Measurements from ENCODE around the gene SYT2.
"Not testable (repeated sequence)": the region's sequence is repeated elsewhere in the genome, so short reads cannot be mapped to it uniquely, and the experiment has no call there.

The SYT2 gene

GRCh38 chr1:202590975-202591411 lies 119.3 kb downstream of the SYT2 start:
- no peak for DNase-seq (ENCODE audit: low read depth in 2 of 2)

GRCh38 chr1:202590126-202590525 lies 120.1 kb downstream of the SYT2 start:
- DNase-seq (ENCODE audit: low read depth in 2 of 2): no peak

- peak; percentile 83 to 86 for DNase-seq (ENCODE audit: low read depth in 2 of 2)
These were observed 120.9 kb downstream of the SYT2 start for GRCh38 chr1:202589190-202589930.

GRCh38 chr1:202588503-202589189 lies 121.6 kb downstream of the SYT2 start:
- DNase-seq (ENCODE audit: low read depth in 2 of 2): no peak

GRCh38 chr1:202587859-202588485 lies 122.3 kb downstream of the SYT2 start:
- DNase-seq (ENCODE audit: low read depth in 2 of 2): no peak

- DNase-seq (ENCODE audit: low read depth in 2 of 2): no peak
These were observed 123.4 kb downstream of the SYT2 start for GRCh38 chr1:202586871-202587270.

- no peak for DNase-seq (ENCODE audit: low read depth in 2 of 2)
These were observed 124.0 kb downstream of the SYT2 start for GRCh38 chr1:202586018-202586821.

GRCh38 chr1:202585590-202585933 lies 124.7 kb downstream of the SYT2 start:
- DNase-seq (ENCODE audit: low read depth in 2 of 2): no peak

- no peak for DNase-seq (ENCODE audit: low read depth in 2 of 2)
These were observed 125.3 kb downstream of the SYT2 start for GRCh38 chr1:202584707-202585589.

GRCh38 chr1:202582350-202582749 lies 127.9 kb downstream of the SYT2 start:
- not testable (repeated sequence) for DNase-seq (ENCODE audit: low read depth in 2 of 2)

GRCh38 chr1:202580619-202581018 lies 129.6 kb downstream of the SYT2 start:
- DNase-seq (ENCODE audit: low read depth in 2 of 2): no peak

GRCh38 chr1:202579806-202580205 lies 130.4 kb downstream of the SYT2 start:
- peak; percentile 91 to 92 for DNase-seq (ENCODE audit: low read depth in 2 of 2)

- no peak for DNase-seq (ENCODE audit: low read depth in 2 of 2)
These were observed 131.7 kb downstream of the SYT2 start for GRCh38 chr1:202578565-202578964.

- DNase-seq (ENCODE audit: low read depth in 2 of 2): peak; percentile 92 to 95
These were observed 132.2 kb downstream of the SYT2 start for GRCh38 chr1:202578001-202578504.

- DNase-seq (ENCODE audit: low read depth in 2 of 2): no peak
These were observed 132.9 kb downstream of the SYT2 start for GRCh38 chr1:202577381-202577780.

- peak; percentile 85 to 89 for DNase-seq (ENCODE audit: low read depth in 2 of 2)
These were observed 133.4 kb downstream of the SYT2 start for GRCh38 chr1:202576816-202577215.

GRCh38 chr1:202575918-202576653 lies 134.2 kb downstream of the SYT2 start:
- no peak for DNase-seq (ENCODE audit: low read depth in 2 of 2)

- no peak for DNase-seq (ENCODE audit: low read depth in 2 of 2)
These were observed 137.4 kb downstream of the SYT2 start for GRCh38 chr1:202572867-202573266.

- DNase-seq (ENCODE audit: low read depth in 2 of 2): no peak
These were observed 138.4 kb downstream of the SYT2 start for GRCh38 chr1:202571719-202572339.

Data from fibroblast of skin of left biceps (primary cell).